Daoy (cell line): ENCODE results near the gene ANKRD12. TPM values are rescaled to one million over a fixed set of nuclear protein-coding genes. Genes with fewer than 3 reads are reported as not detected.
A peak's percentile ranks its signal among the peaks of the same experiment; 100 is the strongest.
"Not testable (repeated sequence)": the region's sequence is repeated elsewhere in the genome, so short reads cannot be mapped to it uniquely, and the experiment has no call there.

ENCODE experiments used
- DNase-seq: peaks from one replicate; pipeline ENCODE4 v3.0.0-alpha.2; 2015; ENCODE audit warnings: low read depth
- total RNA-seq: library from RNA; depleted of rRNA; stranded (reverse); fragments of >200 nt; shearing (Covaris generic); gene quantifications from 2 replicates; pipeline ENCODE4 v1.2.3, GENCODE V29; 2014; rRNA removed

The ANKRD12 gene
- total RNA-seq = 7.3 and 11.1 TPM in 2 replicates

- DNase-seq = peak; percentile 94
Observed at GRCh38 chr18:9136315-9137155, at the start of gene ANKRD12. Gene ANKRD12, plus strand, starts transcription at chr18:9136781. Its CDS starts 45,652 bp downstream, at chr18:9182433.

DNA sequence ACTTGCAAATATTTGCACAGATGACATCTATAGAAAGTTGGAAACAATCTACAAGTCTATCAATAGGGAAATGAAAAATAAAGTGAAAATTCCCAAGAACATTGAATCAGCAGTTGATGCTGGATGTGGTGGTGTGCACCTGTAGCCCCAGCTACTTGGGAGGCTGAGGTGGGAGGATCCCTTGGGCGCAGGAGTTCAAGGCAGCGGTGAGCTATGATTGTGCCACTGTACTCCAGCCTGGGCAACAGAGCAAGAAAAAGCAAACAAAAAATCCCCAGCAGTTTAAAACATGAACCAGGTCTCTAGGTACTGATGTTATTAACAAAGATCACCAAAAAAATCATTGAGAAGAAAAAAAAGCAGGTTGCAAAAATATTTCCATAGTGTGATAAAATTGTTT, 49.4 kb upstream of the ANKRD12 start:
- no peak for DNase-seq

GRCh38 chr18:9088252-9088651, 48.3 kb upstream of the ANKRD12 start:
- no peak for DNase-seq

DNA sequence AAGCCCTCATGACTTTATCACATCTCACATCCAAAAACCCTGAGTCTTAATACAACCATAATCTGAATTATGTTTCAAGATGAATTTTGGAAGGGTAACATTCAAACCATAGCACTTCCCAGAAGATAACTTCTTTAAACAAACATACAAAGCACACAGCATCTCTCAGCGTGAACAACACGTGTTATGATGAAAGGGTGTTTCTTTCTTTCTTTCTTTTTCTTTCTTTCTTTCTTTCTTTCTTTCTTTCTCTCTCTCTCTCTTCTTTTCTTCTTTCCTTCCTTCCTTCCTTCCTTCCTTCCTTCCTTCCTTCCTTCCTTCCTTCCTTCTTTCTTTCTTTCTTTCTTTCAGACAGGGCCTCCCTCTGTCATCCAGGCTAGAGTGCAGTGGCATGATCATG, 47.9 kb upstream of the ANKRD12 start:
- not testable (repeated sequence) for DNase-seq

GRCh38 chr18:9090578-9090977, 46.0 kb upstream of the ANKRD12 start:
- no peak for DNase-seq

GRCh38 chr18:9091066-9091476, 45.5 kb upstream of the ANKRD12 start:
- no peak for DNase-seq

- DNase-seq = no peak
Observed at GRCh38 chr18:9092665-9093064, 43.9 kb upstream of the ANKRD12 start.

GRCh38 chr18:9093109-9093508, 43.5 kb upstream of the ANKRD12 start:
- DNase-seq = not testable (repeated sequence)

- no peak for DNase-seq
Observed at GRCh38 chr18:9094307-9095226, 42.0 kb upstream of the ANKRD12 start.

DNA sequence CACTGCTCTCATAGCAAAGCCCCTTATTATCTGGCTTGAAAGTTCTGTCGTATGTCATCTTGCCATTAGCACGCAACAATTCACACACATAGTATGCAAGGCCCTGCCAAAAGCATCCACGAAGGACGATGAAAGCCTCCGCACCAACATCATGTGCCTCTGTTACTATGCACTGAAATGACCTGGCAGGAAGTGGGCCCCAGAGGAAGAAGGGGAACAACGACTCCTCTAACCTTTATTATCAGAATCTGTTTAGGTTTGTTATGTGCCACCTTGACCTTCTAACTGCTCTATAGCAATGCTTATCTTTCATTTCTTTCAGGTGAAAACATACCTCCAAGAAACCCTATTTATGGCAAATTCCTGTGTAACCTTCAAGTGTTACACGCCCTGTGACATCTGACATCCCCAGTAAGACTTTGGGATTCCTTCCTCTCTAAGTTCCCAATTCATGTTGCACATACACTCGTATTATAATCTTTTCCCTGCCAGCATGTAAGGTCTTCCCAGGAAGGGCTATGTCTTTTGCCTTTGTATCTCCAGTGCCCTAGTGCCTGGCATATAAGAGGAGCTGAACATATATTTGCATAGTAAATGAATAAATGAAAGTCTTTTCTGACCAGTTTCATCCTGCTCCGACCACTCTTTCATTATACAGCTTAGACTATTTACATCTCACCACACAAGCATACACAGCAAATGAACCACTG, 41.1 kb upstream of the ANKRD12 start:
- DNase-seq = no peak

GRCh38 chr18:9096007-9096371, 40.6 kb upstream of the ANKRD12 start:
- no peak for DNase-seq

DNA sequence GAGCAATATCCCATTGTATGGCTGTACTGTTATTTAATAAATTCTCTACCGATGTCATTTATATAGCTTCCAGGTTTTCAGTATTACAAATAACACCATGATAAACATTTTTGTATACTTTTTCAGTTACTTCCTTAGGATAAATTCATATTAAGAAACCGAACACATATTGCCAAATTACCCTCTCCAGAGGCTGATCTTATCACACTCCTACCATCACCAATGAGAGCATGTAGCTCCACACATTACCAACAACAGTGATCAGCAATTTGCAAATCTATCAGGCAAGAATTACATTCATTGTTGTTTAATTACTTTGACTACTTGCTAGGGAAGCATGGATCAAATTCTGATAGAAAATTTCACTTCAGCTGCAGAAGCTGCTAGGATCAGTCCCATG, 39.9 kb upstream of the ANKRD12 start:
- DNase-seq = no peak

DNA sequence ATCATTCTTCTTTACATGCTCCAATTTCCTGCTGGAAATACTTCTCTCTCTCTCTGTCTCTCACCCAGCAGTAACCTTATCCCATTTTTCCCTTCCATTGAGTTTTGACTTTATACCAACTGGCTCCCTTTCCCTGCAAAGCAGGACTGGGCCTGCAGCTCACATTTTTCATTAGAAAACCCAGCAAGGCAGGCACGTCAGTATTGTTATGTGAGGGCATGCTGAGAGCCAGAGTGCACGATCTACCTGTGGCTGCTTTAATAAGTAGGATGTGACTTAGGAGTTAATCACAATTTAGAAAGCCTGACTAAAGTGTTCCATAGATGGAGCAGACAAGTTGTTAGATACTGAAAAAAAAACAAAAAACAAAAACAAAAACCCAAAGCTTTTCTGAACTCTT, 39.2 kb upstream of the ANKRD12 start:
- DNase-seq = no peak

DNA sequence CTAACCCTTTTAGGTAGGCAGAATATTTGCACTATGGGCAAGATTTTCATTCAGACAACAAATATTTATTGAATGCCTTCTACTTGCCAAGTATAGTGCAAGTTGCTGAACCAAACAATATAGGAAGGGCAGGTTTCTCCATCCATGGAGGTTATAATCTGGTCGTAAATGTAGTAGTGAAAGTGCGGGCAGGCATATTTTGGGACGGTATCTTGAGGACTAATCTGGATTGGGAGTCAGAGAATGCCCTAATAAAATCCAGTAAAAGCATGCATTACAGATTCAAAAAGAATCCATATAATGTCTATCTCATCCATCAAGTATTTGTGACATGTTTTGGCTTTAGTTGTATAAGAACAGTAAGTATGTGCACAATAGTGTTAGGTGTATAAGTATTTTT, 35.8 kb upstream of the ANKRD12 start:
- no peak for DNase-seq

- DNase-seq = peak; percentile 8
Observed at GRCh38 chr18:9101730-9102507, 34.7 kb upstream of the ANKRD12 start.

DNA sequence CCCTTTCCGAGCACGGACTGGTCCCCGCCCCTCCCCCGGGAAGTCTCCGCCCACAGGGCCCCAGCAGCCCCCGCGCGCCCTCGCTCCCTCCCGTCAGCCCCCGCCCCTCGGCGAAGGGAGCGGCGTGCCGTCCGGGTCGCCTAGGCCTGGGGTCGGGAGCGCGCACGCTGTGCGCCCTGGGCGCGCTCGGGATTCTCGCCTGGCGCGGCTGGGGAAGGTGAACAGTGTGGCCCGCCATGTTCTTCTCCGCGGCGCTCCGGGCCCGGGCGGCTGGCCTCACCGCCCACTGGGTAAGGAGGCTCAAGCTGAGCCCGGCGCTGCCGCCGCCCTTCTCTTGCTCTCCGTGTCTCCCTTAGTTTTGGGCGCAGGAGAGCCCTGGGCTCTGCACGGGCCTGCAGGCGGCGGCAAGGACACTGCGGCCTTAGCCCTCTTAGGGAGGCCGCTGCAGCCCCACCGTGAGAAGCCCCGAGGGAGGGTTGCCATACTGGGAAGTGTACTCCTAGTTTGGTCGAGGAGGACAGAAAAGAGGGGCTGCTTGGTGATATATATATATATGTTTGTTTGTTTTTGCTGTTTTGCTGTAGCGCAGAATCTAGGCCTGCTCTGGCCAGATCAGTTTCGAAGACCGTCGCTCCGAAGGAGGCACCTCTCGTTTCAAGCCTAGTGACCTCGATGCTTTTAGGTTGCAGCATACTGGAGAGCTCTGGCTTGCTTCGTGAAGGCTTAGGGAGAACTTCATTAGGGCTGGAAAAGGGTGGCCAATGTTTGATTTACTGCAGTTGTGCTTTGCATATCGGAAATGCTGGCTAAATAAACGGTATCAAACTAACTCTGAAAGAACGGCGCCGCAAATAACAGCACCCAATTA, 33.8 kb upstream of the ANKRD12 start, which contains the start of gene NDUFV2:
Gene NDUFV2 (plus strand): TSS at position 192 of the 868 bp plus-strand sequence. CDS start 45 bp downstream, at position 237.
- DNase-seq = peak; percentile 95

GRCh38 chr18:9103376-9103873, 33.2 kb upstream of the ANKRD12 start:
- no peak for DNase-seq

DNA sequence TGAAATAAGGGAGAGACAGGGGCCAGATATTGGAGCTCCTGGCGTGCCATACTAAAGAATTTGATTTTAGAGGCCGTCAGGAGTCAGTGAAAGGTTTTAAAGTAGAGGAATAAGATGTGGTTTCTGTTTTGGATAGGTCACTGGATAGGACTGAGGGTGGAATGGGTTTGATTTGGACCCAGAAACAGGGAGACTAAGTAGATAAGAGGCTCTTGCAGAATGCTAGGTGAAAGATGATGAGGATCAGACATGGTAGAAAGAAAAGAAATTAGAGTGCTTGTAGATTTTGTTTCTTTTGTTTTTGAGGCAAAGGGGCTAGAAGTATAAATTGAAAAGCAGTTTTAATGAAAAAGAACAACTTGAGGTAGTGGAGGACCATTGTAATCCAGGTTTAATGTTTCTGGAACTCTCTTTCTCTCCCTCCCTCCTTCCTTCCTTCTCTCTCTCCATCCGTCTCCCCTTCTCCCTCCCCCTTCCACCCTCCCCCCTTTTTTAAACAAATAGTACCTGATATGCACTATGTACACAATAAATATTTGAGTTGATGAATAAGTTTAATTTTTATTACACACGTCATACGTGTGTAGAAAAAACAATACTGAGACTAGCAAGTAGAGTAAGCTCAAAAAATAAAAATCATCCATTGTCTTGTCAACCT, 32.2 kb upstream of the ANKRD12 start:
- DNase-seq = no peak

DNA sequence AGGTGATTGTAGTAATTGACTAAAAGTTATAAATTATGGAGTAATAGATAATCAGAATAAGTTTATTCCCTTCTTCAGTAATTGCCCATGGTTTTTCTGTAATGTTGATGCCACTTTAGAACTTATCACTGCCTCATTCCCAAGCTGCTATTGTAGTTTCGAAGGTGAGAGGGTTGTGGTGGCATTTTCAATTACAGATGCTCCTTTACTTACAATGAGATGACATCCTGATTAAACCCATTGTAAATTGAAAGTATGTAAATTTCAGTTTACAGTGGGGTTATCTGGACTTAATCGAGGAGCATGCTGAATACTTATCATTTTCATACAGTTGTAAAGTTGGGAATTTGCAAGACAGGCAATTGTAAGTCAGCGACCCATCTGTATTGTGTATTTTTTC, 31.2 kb upstream of the ANKRD12 start:
- no peak for DNase-seq
